K562 treated with DMSO at 1 percent for 48 hours (cell line): ENCODE measurements around the gene TNFRSF11A. TPM values are rescaled to one million over a fixed set of nuclear protein-coding genes. Genes with fewer than 3 reads are reported as not detected.

Experiments used
- total RNA-seq: library from RNA; unstranded; fragments of 300-600 nt; gene quantifications from 2 replicates; pipeline ENCODE4 v1.2.3, GENCODE V29; 2022; ENCODE audit warnings: low replicate concordance; ENCODE audit errors: extremely low read depth

Gene TNFRSF11A
- not detected in 2 replicates for total RNA-seq

DNA sequence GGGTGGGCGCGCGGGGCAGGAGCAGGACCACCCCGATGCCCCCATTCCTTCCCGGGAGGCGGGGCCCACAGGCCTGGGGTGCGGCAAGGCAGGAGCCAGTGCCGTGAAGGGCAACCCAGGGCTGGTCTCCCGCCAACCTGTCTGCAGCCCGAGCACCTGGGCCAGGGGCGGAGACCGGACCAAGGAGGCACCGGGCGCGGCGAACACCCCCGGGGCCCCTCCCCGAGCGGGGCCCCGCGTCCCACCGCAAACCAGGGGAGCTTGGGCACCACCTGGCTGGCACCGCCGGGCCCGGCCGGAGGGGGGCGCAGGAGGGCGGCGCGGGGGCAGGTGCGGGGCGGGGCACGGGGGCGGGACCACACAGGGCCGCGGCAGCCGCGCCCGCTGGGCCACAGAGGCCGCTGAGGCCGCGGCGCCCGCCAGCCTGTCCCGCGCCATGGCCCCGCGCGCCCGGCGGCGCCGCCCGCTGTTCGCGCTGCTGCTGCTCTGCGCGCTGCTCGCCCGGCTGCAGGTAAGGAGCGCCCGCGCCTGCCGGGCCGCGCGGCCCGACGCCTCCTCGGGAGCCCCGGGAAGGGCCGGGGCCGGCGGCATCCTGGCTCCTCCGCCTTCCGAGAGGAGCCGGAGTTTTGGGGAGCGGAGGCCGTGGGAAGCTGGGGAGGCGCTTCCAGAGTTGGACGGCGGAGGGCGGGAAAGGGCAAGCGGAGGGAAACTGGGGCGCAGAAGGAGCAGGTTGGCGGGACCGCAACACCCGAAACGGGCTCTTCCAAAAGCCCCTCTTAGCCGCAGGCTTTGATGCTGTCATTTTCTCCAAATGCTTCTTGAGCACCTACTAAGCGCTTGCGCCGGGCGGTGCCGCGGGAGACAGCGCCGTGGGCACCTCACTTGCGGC is at the start of gene TNFRSF11A:
TNFRSF11A (plus strand) TSS at position 394 of the 889 bp plus-strand sequence; CDS start at position 437, 43 bp downstream.

Other genes with a start within 250 kb of the TNFRSF11A start
- not detected in 2 replicates for gene PIGN, start 138.3 kb upstream of the TNFRSF11A start, total RNA-seq
- not detected in 2 replicates for gene RELCH, start 138.1 kb upstream of the TNFRSF11A start, total RNA-seq
- not detected in 2 replicates for gene ZCCHC2, start 197.7 kb downstream of the TNFRSF11A start, total RNA-seq